Natural killer cell treated with Interleukin-12 subunit alpha and Interleukin-12 subunit beta and Interleukin-15 and Interleukin-18, amount 100 ng/mL, for 72 hours (primary cell): ENCODE data around the gene ZNF451. TPM values are rescaled to one million over a fixed set of nuclear protein-coding genes. Genes with fewer than 3 reads are reported as not detected.
A peak's percentile ranks its signal among the peaks of the same experiment; 100 is the strongest.
"Not testable (repeated sequence)": the region's sequence is repeated elsewhere in the genome, so short reads cannot be mapped to it uniquely, and the experiment has no call there.

ENCODE experiments used
- ATAC-seq, 2 donors: fragments of 150-1000 bp; cut with Tn5 transposase in 1 of 2; sonication (Bioruptor Pico), chemical (Tn5 transposase) in 1 of 2; 2 replicates each; pipeline ENCODE4 v1.10.0; 2021
- DNase-seq: peaks from one replicate; pipeline ENCODE4 v3.0.0; 2022; ENCODE audit warnings: low spot score
- H3K27ac Mint-ChIP-seq, 2 donors: 1 replicate in 1 of 2; 2 replicates in 1 of 2; pipeline ENCODE4 v1.8.0; 2022; ENCODE audit warnings: mixed read lengths in 2 of 2, mild to moderate bottlenecking in 1 of 2, moderate library complexity in 1 of 2
- H3K27me3 Mint-ChIP-seq, 2 donors: 1 replicate in 1 of 2; 2 replicates in 1 of 2; pipeline ENCODE4 v1.8.0; 2022; ENCODE audit warnings: mixed read lengths in 2 of 2
- H3K36me3 Mint-ChIP-seq: one replicate; pipeline ENCODE4 v1.8.0; 2022; ENCODE audit warnings: mixed read lengths
- H3K4me1 Mint-ChIP-seq, 2 donors: 1 replicate in 1 of 2; 2 replicates in 1 of 2; pipeline ENCODE4 v1.8.0; 2022; ENCODE audit warnings: low read depth in 2 of 2, mixed read lengths in 2 of 2, mild to moderate bottlenecking in 1 of 2
- H3K4me3 Mint-ChIP-seq: one replicate; pipeline ENCODE4 v1.8.0; 2022; ENCODE audit warnings: mixed read lengths
- H3K9me3 Mint-ChIP-seq: 2 replicates; pipeline ENCODE4 v1.8.0; 2022; ENCODE audit warnings: mixed read lengths
- total RNA-seq, 2 donors: library from RNA; stranded (reverse); gene quantifications; one replicate each; pipeline ENCODE4 v1.2.3, GENCODE V29; 2022

Gene ZNF451
- total RNA-seq, 2 donors from 2014 or later, result 53.8 to 81.2 TPM

GRCh38 chr6:57075092-57075491 is 14.9 kb upstream of the ZNF451 start:
- H3K27ac Mint-ChIP-seq, result no peak overlapping the region
- H3K9me3 Mint-ChIP-seq, result no peaks in the 10 kb centered on the region
- DNase-seq (no peak), ATAC-seq (no peak)
- H3K27me3 Mint-ChIP-seq, result no peaks in the 10 kb centered on the region
- no peaks in the 10 kb centered on the region for H3K36me3 Mint-ChIP-seq
- no peak overlapping the region for H3K4me3 Mint-ChIP-seq
- no peaks in the 10 kb centered on the region for H3K4me1 Mint-ChIP-seq

GRCh38 chr6:57078531-57079207 is 11.3 kb upstream of the ZNF451 start:
- H3K27ac Mint-ChIP-seq, result no peak overlapping the region
- no peak overlapping the region for H3K4me3 Mint-ChIP-seq
- H3K27me3 Mint-ChIP-seq, result no peaks in the 10 kb centered on the region
- DNase-seq (no peak), ATAC-seq (no peak)
- no peaks in the 10 kb centered on the region for H3K9me3 Mint-ChIP-seq
- no peaks in the 10 kb centered on the region for H3K4me1 Mint-ChIP-seq
- peaks cover 10% of the 10 kb centered on the region for H3K36me3 Mint-ChIP-seq

DNA sequence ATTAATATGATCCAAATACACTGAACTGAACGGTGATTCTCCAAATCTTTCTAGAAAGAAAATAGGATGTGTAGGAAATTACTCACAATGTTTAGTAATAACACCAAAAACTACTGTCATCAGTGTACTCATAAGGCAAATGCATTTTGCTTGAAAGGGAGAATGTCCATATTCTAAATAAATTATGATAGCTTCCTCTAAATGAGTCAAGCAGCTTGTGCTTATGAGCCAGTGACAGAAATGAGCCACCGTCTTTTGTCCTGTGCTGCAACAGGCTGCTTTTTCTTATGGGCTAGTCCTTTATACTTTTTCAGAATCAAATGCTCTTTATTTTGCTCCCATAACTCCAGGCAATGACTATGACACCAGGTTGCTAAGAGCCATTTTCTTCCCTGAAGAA is 4.5 kb upstream of the ZNF451 start:
- DNase-seq (no peak), ATAC-seq (no peak)
- Mint-ChIP-seq H3K27me3 (no peaks in the 10 kb centered on the region), H3K4me1 (peaks cover 5 to 6% of the 10 kb centered on the region in 2 donors), H3K4me3 (no peak overlapping the region), H3K9me3 (no peaks in the 10 kb centered on the region), H3K36me3 (peaks cover 7% of the 10 kb centered on the region), H3K27ac (no peak overlapping the region)

DNA sequence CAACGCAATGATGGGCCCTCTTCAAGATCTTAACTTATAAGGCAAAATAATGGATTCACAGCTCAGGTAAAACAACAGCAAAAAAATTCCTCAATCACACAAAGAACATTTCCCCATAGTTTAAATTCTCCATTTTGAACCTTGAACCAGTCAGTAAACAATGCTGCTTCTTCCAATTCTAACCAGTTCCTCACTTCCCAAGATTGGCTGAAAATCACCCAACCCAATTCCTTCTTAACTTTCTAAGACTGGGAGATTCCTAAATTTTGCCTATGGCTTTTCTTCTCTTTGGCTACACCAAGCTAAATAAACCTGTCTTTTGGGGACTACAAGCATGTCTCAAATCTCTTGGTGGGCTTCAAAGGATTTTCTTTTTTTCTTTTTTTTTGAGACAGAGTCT is 3.1 kb upstream of the ZNF451 start:
- H3K27me3 Mint-ChIP-seq, result no peaks in the 10 kb centered on the region
- no peaks in the 10 kb centered on the region for H3K9me3 Mint-ChIP-seq
- H3K36me3 Mint-ChIP-seq, result peaks cover 6% of the 10 kb centered on the region
- no peak for DNase-seq
- H3K4me1 Mint-ChIP-seq, result peaks cover 11 to 14% of the 10 kb centered on the region in 2 donors
- H3K27ac Mint-ChIP-seq, result peak overlapping the region in 1 of 2 donors; percentile 9
- no peak overlapping the region for H3K4me3 Mint-ChIP-seq
- no peak for ATAC-seq

GRCh38 chr6:57087916-57088315 is 2.1 kb upstream of the ZNF451 start:
- no peaks in the 10 kb centered on the region for H3K9me3 Mint-ChIP-seq
- H3K36me3 Mint-ChIP-seq, result peaks cover 6% of the 10 kb centered on the region
- ATAC-seq (no peak), DNase-seq (no peak)
- H3K4me1 Mint-ChIP-seq, result peaks cover 18 to 25% of the 10 kb centered on the region in 2 donors
- peak overlapping the region in 1 of 2 donors; percentile 54 for H3K27ac Mint-ChIP-seq
- no peak overlapping the region for H3K4me3 Mint-ChIP-seq
- H3K27me3 Mint-ChIP-seq, result no peaks in the 10 kb centered on the region

DNA sequence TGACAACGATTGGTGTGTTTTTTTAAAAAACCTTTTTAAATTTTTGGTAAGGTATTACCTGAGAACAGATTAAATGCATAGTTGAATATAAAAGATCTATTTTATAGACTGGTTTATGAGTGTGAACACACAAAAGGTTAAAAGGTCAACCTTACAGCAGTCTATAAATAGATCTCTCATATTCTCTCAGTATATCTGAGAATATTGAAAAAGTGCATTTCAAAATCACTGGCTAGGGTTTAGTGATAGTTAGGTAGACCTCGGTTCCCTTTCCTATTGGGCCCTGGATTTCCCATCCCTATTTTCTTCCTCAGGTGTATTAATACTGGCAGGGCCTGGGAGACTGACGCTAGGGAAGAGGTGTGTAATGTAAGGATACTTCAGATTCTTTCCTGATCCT is 723 bp upstream of the ZNF451 start:
- Mint-ChIP-seq H3K27me3 (no peaks in the 10 kb centered on the region), H3K4me3 (peak overlapping the region; percentile 86), H3K9me3 (no peaks in the 10 kb centered on the region), H3K27ac (peak overlapping the region; percentile 67 to 72), H3K36me3 (peaks cover 13% of the 10 kb centered on the region), H3K4me1 (peaks cover 26 to 34% of the 10 kb centered on the region in 2 donors)
- no peak for DNase-seq
- ATAC-seq, result no peak

DNA sequence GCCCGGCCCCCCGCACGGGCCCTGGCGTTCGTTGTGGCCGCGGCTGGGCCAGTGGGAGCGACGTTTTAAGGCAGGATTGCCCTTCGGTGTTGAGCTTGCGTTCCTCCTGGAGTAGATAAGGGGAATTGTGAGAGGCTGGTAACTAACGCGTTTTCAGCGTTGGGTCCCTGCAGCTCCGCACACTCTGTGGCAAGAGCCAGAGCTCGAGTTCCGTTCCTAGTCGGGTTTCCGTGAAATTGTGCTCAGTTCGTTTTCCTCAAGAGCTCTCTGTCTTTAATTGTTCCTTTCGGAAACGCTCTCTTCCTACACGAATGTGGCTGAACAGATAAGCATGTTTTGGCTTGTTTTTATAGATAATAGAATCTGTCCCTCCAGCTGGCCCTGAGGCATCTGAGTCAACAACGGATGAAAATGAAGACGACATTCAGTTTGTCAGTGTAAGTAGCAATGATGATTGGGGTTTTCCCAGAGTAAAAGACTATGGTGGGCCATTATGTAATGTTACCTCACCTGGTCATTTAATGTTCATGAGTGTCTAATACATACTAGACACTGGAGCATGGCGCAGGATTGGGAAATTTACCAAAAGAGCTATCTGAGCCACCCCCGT is 575 bp downstream of the ZNF451 start:
- peak overlapping the region; percentile 67 to 72 for H3K27ac Mint-ChIP-seq
- DNase-seq, H3K9me3 Mint-ChIP-seq, H3K27me3 Mint-ChIP-seq: not testable (repeated sequence)
- peak; percentile 7 to 25 for ATAC-seq
- peaks cover 13% of the 10 kb centered on the region for H3K36me3 Mint-ChIP-seq
- H3K4me3 Mint-ChIP-seq, result peak overlapping the region; percentile 86
- peaks cover 26 to 37% of the 10 kb centered on the region in 2 donors for H3K4me1 Mint-ChIP-seq

GRCh38 chr6:57091375-57091774 is 1.4 kb downstream of the ZNF451 start:
- Mint-ChIP-seq H3K27ac (peak overlapping the region; percentile 10 to 59), H3K4me3 (peak overlapping the region; percentile 75), H3K36me3 (peaks cover 13% of the 10 kb centered on the region), H3K4me1 (peaks cover 26 to 40% of the 10 kb centered on the region in 2 donors)
- H3K9me3 Mint-ChIP-seq, ATAC-seq, H3K27me3 Mint-ChIP-seq, DNase-seq: not testable (repeated sequence)

GRCh38 chr6:57094689-57095088 is 4.7 kb downstream of the ZNF451 start:
- ATAC-seq (no peak), DNase-seq (no peak)
- H3K27ac Mint-ChIP-seq, result no peak overlapping the region
- peaks cover 35 to 48% of the 10 kb centered on the region in 2 donors for H3K4me1 Mint-ChIP-seq
- H3K9me3 Mint-ChIP-seq, result no peaks in the 10 kb centered on the region
- H3K4me3 Mint-ChIP-seq, result no peak overlapping the region
- peaks cover 30% of the 10 kb centered on the region for H3K36me3 Mint-ChIP-seq
- no peaks in the 10 kb centered on the region for H3K27me3 Mint-ChIP-seq

DNA sequence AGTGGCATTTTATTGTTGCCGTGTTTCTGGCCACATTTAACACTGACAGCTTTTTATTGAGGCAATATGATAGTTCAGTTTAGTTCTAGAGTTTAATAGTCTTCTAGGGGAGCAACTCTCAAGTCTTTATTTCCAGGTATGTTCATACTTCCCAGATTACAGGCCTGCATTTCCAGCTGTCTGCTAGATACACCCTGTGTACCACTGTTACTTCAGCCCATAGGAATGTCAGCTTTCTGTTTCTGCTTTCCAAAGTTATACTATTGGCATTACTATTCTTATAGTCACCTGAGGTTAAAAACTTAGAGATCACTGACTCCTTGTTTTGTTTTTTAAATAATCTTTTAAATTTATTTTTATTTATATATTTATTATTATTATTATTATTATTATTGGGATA is 7.6 kb downstream of the ZNF451 start:
- H3K27me3 Mint-ChIP-seq, result no peaks in the 10 kb centered on the region
- H3K9me3 Mint-ChIP-seq, result no peaks in the 10 kb centered on the region

DNA sequence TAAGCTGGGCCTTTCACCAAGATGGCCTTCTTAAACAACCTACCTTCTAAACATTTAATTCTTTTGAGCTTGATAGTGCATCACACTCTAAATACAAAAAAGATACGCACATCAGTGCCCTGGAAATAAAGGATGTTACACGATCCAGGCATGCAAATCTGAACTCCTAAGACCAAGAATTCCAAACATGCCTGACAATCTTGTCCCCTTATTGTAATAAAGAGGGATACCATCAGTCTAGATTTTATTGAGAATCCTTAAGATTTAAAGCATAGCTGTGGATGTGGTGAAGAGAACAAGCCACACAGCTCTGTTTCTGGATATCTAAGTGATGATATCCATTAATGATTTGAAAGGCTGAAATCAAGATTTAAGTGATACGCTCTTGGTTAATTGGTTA is 13.0 kb downstream of the ZNF451 start:
- ATAC-seq, result no peak
- Mint-ChIP-seq H3K4me1 (peaks cover 7 to 21% of the 10 kb centered on the region in 2 donors), H3K36me3 (peaks cover 49% of the 10 kb centered on the region)

More for the DNA sequence above, 7.6 kb downstream of the ZNF451 start:
- H3K4me3 Mint-ChIP-seq, result no peak overlapping the region
- DNase-seq, result no peak
- peak overlapping the region in 1 of 2 donors; percentile 69 for H3K27ac Mint-ChIP-seq
- peaks cover 21 to 30% of the 10 kb centered on the region in 2 donors for H3K4me1 Mint-ChIP-seq
- no peak for ATAC-seq
- peaks cover 50% of the 10 kb centered on the region for H3K36me3 Mint-ChIP-seq

DNA sequence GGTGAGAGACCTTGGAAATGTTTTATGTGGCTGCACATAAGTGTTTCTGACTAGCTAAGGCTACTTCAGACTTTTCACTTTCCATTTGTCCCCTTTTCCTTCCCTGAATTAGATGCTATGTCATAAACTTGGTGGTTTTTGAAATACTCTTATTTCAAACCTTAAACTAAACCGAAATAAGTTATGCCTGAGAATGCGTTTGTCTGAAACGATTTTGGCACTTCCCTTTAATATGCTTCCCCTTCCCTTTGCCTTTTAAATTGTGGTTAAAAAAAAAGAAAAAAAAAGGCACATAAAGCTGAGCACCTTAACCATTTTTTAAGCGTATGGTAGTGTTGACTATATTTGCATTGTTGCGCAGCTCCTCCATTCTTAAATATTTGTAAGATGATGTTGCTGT is 14.3 kb downstream of the ZNF451 start:
- H3K9me3 Mint-ChIP-seq, result no peaks in the 10 kb centered on the region
- no peaks in the 10 kb centered on the region for H3K27me3 Mint-ChIP-seq

More for the DNA sequence above, 13.0 kb downstream of the ZNF451 start:
- no peaks in the 10 kb centered on the region for H3K27me3 Mint-ChIP-seq
- DNase-seq, result no peak
- no peaks in the 10 kb centered on the region for H3K9me3 Mint-ChIP-seq
- no peak overlapping the region for H3K27ac Mint-ChIP-seq
- H3K4me3 Mint-ChIP-seq, result no peak overlapping the region

DNA sequence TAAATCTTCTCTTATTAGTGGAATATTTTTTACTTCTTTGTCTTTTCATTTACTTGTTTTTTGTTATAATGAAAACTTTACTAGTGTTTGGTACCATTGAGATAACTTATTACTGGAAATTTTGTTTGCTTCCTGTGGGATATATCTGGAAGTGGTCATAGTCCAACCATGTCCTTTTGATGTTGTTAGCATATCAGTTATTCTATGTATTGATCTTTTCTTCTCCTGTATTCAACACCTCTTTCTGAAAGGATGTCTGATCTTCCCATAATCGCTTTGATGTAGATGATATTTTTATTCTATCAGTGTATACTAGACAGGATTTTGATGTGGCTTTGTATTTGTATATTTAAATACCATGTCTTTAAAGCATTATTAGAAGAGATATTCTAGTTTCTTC is 17.0 kb downstream of the ZNF451 start:
- Mint-ChIP-seq H3K9me3 (no peaks in the 10 kb centered on the region), H3K4me3 (no peak overlapping the region), H3K27me3 (no peaks in the 10 kb centered on the region), H3K4me1 (peaks cover 23 to 36% of the 10 kb centered on the region in 2 donors), H3K36me3 (peaks cover 16% of the 10 kb centered on the region), H3K27ac (no peak overlapping the region)
- no peak for ATAC-seq
- no peak for DNase-seq

More for the DNA sequence above, 14.3 kb downstream of the ZNF451 start:
- H3K36me3 Mint-ChIP-seq, result peaks cover 42% of the 10 kb centered on the region
- peaks cover 9 to 20% of the 10 kb centered on the region in 2 donors for H3K4me1 Mint-ChIP-seq
- no peak overlapping the region for H3K4me3 Mint-ChIP-seq
- no peak for DNase-seq
- H3K27ac Mint-ChIP-seq, result no peak overlapping the region
- ATAC-seq, result no peak

DNA sequence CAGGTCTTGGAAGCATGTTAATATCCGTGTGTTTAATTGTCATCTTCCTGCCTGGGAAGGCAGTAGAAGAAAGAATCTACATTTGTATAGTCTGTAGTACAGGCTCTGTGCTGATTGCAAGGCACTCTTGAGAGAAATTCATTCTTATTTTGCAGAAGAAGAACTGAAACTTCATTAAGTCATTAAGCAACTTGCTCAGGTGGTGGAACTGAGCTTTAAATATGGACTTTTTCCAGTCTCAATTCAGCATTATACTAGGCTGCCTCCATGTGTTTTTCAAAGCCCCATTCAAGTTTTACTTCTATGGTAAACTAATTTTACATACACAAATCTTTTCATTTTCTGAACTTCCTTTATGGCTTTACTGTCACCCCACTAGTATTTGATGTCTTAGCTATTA is 18.7 kb downstream of the ZNF451 start:
- ATAC-seq, result no peak
- no peaks in the 10 kb centered on the region for H3K27me3 Mint-ChIP-seq
- H3K27ac Mint-ChIP-seq, result no peak overlapping the region
- peaks cover 30 to 38% of the 10 kb centered on the region in 2 donors for H3K4me1 Mint-ChIP-seq
- DNase-seq, result no peak
- H3K9me3 Mint-ChIP-seq, result no peaks in the 10 kb centered on the region
- H3K4me3 Mint-ChIP-seq, result no peak overlapping the region
- peaks cover 1% of the 10 kb centered on the region for H3K36me3 Mint-ChIP-seq
